NCI-H748 (cell line): Measurements from ENCODE around the gene OR52M1.

ENCODE experiments used
- DNase-seq: peaks from one replicate; lab custom pipeline; 2025; ENCODE audit not compliant: unreplicated experiment; lab: John Stamatoyannopoulos, UW

The OR52M1 gene, protein sequence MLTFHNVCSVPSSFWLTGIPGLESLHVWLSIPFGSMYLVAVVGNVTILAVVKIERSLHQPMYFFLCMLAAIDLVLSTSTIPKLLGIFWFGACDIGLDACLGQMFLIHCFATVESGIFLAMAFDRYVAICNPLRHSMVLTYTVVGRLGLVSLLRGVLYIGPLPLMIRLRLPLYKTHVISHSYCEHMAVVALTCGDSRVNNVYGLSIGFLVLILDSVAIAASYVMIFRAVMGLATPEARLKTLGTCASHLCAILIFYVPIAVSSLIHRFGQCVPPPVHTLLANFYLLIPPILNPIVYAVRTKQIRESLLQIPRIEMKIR

DNA sequence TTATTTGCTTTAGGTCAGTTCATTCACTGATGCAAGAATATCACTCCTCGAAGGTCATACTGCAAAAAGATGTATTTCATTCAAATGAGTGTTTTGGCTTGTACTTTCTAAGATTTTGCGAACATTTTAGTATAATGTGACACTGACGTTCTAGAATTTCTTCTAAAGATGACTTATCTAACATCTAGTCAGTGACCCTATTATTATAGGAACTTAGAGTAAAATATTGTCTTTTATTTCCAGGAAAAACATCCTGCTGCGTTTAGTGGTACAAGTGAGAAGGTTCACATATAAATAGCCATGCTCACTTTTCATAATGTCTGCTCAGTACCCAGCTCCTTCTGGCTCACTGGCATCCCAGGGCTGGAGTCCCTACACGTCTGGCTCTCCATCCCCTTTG, at the start of gene OR52M1:
Gene OR52M1 (plus strand): TSS at position 301 of the 400 bp plus-strand sequence. CDS start 0 bp downstream, at position 301.
- no peak for DNase-seq

- DNase-seq = no peak
Observed at GRCh38 chr11:4495487-4495886, 49.5 kb upstream of the OR52M1 start.

DNA sequence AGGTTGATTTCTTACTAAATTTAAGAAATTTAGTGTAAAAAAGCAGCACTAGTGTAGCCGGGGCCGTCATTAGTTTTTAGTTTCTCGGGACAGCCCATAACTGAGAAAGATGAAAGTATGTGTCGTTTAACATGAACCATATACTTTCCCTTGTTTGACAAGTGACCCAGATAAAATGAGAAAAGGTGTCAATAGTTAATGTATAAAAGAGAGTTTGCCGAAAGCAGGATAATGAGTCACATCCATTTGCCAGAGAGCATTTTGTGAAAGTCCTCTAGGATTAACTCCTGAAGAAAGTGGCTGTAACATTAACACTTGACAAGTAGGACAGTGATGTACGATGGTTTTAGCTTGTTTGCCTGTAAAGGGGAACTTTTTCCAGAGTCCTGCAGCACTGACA, 49.0 kb upstream of the OR52M1 start:
- no peak for DNase-seq

GRCh38 chr11:4496557-4497248, 48.3 kb upstream of the OR52M1 start:
- DNase-seq = peak; percentile 24

DNA sequence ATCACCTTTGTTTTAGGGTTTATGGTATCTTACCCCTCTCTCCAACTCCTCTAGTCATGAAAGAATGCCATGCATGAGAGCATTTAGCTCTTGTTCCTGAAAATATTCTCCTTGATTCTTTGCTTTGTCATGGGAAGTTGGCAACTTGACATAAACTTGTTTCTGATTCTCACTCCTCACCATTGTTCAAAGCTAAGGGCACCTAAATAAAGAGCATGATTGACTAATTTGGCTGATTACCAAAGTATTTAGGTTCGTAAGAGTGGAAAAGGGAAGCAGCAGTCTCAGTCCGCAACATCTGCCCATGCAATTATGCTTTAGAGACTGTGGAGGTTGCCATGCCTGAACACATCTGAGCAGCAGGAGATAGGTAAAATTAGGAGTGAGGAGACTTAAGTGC, 36.1 kb upstream of the OR52M1 start:
- DNase-seq = peak; percentile 7

DNA sequence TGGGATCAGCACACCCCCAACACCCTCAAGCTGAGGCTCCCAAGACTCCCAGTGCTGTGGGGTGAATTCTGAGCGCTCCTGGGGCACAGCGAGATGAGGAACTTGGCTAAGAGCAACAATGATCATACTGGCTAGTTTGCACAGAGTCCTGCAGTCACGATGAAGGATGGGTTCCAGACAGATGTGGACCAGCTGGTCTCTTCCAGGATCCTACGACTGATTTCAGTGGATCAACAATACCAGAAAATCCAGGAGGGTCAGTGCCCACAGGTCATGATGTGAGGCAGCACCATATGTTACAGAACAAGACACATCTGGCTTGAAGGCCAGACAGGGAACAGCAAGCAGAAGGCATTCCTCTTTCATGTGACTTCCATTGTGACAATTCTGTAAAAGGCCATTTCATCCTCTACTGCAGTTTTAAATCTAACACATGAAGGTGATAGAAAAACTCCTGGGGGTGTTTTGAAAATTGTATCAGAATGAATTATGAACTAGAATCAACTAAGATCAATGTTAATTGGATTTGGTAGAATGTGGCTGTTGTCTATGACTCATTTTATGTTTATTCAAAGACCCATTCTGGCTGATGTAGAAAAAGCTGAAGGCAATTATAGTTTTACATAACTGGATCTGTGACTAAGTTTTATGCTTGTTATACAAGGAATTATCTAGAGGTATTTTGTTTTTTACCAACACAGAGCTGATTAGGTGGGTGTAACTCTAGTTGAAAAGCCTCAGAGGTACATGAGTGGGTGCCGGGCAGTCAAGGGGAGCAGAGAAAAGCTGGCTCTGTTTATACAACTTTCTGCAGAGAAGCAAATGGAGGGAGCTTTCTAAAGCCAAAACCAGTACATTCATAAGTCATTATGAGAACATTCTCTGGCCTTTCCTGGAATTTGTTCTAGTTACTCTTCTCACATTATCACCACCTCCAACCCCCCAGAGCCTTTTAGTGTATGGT, 33.4 kb upstream of the OR52M1 start:
- no peak for DNase-seq

DNA sequence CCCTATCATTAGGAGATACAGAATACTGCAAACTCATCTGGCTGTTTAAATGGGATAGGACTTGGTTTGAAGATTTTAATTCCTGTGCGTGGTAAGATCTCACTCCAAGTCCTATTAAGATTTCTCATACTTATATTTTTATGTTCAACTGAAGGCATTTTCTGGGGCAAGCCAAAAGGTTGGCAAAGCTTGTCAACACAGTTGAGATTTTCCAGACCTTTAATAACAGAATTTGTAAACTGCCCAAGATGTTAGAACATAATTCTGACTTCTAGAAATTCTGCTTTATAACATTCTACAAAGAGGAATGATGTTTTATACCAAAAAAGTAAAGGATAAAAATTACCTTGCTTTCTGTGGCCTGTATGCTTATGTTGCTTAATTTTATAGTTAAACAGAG, 30.8 kb upstream of the OR52M1 start:
- DNase-seq = no peak

DNA sequence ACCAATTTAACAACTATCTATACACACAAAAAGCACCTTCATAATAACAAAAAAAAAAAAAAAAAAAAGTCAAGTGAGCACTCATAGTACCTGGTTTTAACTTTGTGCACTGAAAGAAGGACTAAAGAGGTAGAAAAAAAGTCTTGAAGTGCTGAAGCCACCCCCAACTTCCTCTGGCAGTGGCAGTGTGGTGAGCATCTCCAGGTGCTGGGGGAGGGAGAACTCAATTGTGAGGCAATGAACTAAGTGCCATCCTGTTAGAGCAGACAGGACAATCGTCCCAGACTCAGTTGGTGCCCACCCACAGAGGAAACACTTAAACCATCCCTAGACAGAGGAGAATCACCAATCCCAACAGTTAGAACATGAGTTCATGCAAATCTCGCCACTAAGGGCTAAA, 22.7 kb upstream of the OR52M1 start:
- DNase-seq = no peak

- DNase-seq = no peak
Observed at GRCh38 chr11:4522752-4523151, 22.2 kb upstream of the OR52M1 start.

GRCh38 chr11:4523666-4524065, 21.3 kb upstream of the OR52M1 start:
- no peak for DNase-seq

- no peak for DNase-seq
Observed at GRCh38 chr11:4527926-4528325, 17.1 kb upstream of the OR52M1 start.

GRCh38 chr11:4531686-4532085, 13.3 kb upstream of the OR52M1 start:
- peak; percentile 84 for DNase-seq

GRCh38 chr11:4539603-4540219, 5.3 kb upstream of the OR52M1 start:
- peak; percentile 58 for DNase-seq

- DNase-seq = no peak
Observed at GRCh38 chr11:4541071-4541470, 3.9 kb upstream of the OR52M1 start.

GRCh38 chr11:4543561-4543960, 1.4 kb upstream of the OR52M1 start:
- no peak for DNase-seq

- no peak for DNase-seq
Observed at GRCh38 chr11:4546878-4547277, 1.9 kb downstream of the OR52M1 start.

DNA sequence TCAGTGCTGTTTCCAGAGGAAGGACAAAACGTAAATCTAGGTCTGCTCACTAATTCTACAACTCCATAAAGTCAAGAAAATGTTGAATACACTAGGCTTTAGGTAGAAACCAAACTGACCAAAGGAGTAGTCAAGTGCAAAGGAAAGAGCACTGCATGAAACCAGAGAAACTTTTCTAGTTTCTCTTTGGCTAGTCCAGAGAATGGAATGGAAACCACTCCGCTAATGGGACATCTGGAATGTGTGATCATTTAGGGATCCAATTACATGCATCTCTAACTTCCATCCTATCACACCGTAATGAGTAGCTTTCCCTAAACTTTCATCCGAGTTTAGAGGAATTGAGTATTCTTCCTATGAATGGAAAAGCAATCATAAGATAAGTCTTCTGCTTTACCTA, 2.4 kb downstream of the OR52M1 start:
- no peak for DNase-seq

DNA sequence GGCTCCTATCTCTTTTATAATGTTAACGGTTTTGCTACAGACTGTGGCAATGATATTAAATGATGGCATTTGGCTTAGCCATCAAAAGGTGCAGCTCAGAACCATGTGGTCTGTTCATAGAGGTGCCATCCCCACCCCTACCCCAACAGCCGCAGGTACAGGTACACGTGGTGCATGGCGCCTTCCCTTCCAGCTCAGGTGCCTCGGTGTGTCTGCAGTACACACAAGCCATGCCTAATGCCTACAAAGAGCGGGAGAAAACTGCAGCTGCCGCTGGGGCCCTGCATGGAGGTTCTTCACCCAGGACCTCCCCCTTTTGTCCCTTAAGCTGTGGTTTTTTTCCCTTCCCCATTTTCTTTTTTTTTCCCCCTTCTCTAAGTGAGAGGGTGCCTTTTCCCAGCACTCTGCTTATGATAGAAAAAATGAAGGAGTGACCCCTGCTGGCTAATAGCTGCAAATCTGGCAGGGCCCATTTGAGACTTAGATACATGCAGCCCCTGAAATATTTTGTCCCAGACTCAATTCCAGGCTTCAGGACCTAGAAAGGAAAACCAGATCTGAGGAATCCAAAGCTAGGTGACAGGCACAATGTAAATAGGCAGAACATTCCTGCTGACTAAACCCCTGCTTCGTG, 6.5 kb downstream of the OR52M1 start:
- no peak for DNase-seq

GRCh38 chr11:4559527-4560440, 14.8 kb downstream of the OR52M1 start:
- DNase-seq = no peak

GRCh38 chr11:4560467-4560866, 15.5 kb downstream of the OR52M1 start:
- DNase-seq = peak; percentile 9
